Eye (tissue), 1 donor: ENCODE data around the gene OR8D2.

Experiments used
- DNase-seq: peaks from one replicate; pipeline ENCODE4 v3.0.0-alpha.2; 2015

The OR8D2 gene, protein sequence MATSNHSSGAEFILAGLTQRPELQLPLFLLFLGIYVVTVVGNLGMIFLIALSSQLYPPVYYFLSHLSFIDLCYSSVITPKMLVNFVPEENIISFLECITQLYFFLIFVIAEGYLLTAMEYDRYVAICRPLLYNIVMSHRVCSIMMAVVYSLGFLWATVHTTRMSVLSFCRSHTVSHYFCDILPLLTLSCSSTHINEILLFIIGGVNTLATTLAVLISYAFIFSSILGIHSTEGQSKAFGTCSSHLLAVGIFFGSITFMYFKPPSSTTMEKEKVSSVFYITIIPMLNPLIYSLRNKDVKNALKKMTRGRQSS

DNA sequence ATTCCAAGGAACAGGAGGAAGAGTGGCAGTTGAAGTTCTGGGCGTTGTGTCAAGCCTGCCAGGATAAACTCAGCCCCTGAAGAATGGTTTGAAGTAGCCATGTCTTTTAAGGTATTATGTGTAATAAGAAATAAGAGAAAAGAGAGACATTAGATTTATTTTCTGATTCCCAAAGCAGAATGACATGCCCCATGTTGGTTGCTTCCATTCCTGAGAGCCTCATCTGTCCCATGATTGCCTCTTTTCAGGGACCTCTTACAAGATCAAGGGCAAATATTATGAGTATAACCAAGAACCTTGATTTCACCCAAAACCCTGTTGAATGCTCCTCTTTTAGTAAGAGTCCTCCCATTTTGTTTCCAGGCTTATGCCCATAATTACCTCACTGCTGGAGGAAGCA is at the start of gene OR8D2:
TSS of gene OR8D2 (minus strand) at position 101 of the 400 bp plus-strand sequence. CDS start at position 101, 0 bp downstream.
- DNase-seq = no peak

DNA sequence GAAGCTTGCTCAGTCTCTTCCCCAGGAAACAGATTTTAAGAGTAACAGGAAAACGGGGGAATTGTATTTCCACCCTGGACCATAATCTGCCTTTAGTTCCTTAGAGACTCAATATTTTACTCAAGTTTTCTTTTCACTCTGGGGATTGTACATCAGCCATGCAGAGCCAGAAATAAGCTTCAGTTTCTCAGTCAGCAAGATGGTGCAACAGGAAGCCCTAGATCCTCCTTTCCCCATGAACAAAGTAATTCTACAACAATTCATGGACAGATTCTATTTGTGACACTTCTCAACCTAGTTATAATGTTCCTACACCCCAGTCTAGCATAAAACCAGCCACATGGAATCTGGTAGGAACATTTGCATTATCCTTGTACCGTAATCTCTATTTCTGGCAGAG is 39.6 kb upstream of the OR8D2 start:
- DNase-seq = no peak

DNA sequence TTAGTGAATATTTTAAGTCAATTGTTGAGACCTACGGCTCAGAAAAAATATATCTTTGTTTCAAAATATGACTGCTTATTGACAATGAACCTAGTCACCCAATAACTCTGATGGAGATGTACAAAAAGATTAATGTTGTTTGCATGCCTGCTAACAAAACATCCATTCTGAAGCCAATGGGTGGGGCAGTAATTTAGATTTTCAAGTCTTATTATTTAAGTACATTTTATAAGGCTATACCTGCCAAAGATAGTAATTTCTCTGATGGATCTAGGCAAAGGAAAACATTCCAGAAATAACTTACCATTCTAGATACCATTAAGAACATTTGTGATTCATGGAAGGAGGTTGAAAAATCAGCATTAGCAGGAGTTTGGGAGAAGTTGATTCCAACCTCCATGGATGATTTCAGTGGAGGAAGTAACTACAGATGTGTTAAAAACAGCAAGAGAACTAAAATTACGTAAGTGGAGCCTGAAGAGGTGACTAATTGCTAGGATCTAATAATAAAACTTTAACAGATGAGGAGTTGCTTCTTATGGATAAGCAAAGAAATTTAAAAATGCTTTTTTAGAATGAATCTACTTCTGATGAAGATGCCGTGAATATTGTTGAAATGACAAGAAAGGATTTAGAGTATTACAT is 26.4 kb upstream of the OR8D2 start:
- DNase-seq = no peak

DNA sequence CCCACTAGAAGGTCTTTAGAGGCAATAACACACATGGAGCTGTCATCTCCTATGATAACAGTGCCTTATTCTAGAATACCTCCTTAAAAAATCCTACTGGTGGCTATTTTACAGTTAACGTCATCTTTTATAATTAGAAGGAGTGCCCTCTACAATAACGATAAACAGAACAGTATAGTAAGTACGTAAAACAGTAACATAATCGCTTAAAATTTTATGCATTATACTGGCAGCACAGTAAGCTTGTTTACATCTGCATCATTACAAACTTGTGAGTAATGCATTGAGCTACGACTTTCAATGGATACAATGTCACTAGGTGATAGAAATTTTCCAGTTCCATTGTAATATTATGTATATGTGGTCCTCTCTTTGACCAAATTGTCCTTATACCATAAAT is 24.3 kb upstream of the OR8D2 start:
- no peak for DNase-seq

DNA sequence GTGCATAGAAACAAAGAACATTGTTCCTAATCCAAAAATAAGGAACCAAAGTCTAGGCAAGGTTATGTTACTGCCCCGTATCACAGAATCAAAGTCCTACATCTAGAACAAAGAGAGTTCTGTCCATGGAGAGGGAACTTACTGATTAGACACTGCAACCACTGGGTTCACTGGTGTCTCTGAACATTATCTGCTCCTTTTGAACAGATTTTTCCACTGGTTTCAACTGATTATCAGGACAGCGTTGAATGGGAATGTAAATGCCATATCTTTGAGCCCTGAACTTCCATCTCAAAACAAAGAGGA is 20.1 kb upstream of the OR8D2 start:
- DNase-seq = no peak

DNA sequence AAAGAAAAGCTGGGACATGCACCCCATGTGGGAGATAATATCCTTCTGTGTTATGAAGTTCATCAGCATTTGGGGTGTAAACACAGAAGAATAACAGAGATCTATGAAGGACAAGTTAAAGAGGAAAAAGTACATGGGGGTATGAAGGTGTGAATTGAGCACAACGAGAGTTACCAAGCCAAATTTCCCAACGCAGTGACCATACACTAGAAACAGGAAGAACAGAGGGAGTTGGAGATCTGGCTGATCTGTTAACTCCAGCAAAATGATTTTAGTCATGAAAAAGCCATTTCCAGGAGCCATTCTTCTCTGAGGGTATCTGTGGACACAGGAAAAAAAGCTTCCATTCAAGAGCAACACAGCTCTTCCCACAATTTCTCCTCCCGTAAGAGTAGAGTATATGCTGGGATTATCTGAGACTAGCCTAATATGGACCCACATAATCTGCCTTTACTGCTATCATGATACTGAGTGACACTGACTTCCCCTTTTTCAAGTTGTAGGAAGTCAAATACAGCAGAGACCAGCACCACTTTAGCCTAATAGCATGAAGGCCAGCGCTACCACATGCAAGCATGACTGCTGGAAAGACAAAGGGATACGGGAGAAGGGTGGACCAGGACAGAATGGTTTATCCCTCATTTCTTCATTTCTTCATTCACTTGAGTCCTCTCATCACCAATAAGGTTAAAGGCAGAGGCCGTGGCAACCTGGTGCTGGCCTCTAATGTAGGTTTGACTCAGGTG is 19.6 kb upstream of the OR8D2 start:
- DNase-seq = no peak

DNA sequence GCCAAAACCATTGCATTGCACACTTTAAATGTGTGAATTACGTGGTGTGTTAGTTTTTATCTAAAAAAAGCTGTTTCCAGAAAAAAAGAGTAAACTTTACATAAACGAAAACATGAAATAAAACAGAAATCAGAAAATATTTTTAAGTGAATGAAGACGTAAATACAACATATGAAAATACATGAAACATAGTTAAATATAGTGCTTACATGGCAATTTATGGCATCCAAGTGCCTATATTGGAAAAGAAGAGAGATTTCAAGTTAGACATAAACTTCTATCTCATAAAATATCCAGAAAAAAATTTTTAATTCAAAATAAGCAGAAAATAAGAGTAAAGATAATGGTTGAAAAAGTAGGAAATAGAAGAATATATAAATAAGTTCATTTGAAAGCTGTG is 11.9 kb upstream of the OR8D2 start:
- no peak for DNase-seq

DNA sequence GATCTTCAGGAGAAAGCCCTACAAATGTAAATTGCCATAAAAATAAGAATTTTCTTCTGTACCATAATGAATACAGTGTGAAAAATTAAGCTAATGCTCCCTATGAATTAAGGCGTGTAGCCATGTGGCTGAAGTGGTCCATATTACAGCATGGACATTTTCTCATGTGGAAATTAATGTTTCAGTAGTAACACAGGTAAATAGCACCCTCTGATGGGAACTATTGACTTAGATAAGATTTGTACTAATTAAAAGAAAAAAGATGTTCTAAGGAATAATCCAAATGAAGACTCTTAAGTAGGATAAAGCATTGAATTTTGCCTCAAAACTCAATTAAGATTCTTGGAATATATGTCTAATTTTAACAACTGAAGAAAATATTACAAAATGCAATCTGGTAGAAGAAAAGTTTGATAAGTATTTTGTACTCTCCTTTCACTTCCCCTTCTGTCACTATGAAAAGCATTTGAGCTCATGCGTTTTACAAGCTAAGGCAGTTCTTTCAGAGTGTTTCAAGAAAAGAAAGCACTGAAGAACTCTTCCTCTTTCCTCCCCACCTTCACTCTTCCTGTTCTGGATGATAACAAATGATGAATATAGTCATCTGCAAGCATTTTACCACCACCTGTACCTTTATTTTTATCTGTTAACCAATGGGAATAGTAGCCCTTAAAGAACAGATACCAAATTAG is 9.9 kb upstream of the OR8D2 start:
- DNase-seq = peak; percentile 9

DNA sequence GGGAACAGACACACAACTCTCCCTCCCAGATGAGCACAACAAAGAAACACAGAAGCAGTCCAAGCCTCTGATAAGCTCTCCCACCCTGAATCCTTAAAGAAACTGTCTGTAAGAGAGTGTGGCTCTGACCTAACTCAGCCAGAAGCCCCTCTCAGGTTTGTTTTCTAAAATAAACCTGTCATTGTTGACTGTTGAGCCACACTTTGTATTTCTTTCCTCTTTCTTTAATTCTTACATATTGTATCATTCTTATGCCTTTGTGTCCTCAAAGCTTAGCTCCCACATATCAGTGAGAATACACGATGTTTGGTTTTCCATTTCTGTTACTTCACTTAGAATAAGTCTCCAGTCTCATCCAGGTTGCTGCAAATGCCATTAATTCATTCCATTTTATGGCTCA is 7.8 kb upstream of the OR8D2 start:
- DNase-seq = no peak

DNA sequence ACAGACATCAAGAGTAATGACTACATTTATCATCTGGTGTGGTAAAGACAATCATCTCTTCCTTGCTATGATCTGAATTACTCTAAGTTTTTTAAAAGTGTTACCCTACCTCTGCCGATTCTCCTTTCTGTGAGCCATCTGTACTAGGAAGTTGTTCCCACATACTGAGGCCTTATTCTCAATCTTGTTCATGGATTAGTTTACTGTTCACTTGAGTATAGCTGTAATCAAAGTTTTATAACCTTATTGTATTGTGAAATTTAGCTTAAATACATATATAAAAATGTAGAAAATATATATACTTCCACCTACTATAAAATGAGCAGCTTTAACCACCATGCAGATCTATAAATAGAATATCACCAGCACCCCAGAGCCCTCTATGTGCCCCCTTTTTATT is 2.4 kb upstream of the OR8D2 start:
- no peak for DNase-seq

DNA sequence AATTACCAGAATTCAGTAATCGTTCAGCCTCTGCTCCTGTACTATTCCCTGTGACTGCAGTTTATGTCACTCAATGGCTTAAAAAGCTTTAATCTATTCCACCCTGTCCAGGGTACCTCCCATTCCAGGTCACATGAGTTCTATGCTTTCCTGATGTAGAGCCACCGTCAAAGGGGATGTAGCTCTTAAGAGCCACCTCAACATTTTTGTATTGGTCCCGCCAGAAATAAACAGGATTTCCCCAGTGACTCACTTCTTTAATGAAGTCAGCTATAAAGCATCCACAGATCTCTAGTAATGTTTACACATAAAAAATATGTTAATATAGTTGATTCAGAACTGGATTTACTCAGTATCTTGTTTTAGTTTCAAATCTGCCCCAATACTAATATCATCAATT is 4.9 kb downstream of the OR8D2 start:
- DNase-seq = no peak

DNA sequence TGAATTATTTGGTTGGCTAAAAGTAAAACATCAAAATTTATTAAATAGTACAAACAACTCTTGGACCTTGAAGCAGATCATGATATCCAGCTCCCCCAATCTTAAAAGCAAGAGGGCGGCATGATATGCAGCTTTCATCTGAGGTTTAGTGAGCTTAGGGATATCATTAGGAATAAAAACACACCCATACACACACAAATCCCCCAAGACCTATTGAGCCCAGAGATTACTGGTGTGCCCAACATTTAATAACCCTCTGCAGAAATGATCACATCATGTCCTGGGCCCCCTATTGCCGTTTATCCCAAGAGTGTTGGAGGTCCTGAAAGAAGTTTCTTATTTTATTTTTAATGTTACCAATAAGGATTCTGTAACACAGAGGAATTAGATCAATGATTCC is 6.1 kb downstream of the OR8D2 start, which contains the start of gene OR8D1:
TSS of gene OR8D1 (minus strand) at position 101 of the 400 bp plus-strand sequence. CDS start 3,183 bp downstream, outside the sequence.
- DNase-seq = no peak

DNA sequence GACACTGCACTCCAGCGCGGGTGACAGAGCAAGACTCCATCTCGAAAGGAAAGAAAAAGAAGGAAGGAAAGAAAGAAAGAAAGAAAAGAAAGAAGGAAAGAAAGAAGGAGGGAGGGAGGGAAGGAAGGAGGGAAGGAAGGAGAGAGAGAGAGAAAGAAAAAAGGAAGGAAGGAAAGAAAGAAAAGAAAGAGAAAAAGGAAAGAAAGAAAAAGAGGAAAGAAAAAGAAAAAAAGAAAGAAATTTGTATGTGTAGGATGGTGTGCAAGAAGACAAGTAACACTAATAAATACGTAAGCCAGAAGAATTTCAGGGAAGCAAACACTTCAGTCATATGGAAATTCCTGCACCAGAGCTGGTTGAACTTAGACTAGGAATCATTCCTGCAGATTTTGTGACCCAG is 6.9 kb downstream of the OR8D2 start:
- DNase-seq = no peak

DNA sequence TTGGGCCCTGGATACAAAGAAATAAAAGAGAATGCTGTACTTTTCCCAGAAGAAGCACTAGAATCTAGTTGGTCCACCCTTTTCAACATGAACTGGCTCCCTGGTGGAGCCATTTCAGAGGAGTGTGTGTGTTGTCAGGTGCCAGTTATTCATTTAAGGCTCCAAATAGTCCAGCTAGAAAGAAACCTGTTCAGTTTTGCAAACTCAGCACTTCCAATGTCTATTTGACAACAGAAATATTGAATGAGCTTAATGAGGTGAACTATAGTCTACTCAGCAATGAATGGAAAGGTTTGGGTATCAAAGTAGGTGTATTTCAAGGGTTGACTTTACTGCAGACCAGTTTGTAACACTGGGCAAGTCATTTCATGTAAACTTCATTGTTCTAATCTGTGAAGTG is 8.3 kb downstream of the OR8D2 start:
- DNase-seq = no peak

DNA sequence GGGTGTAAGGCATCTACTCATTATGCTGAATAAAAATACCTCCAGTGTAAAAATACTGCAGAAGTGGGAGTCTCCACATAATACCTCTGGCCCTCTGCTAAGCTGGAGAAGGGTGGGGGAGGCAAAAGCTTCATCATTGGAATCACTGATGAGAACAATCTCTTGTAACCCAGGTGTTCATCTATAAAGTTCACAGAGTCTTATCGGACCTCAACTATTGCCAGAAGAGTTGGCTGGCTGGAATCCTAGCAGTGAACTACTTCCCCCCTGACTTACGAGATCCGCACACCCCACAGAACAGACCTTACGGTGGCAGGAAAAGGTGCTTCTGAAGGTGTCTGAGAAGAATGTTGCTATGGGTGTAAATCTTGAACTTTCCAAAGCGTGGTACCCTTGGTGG is 8.7 kb downstream of the OR8D2 start:
- no peak for DNase-seq

DNA sequence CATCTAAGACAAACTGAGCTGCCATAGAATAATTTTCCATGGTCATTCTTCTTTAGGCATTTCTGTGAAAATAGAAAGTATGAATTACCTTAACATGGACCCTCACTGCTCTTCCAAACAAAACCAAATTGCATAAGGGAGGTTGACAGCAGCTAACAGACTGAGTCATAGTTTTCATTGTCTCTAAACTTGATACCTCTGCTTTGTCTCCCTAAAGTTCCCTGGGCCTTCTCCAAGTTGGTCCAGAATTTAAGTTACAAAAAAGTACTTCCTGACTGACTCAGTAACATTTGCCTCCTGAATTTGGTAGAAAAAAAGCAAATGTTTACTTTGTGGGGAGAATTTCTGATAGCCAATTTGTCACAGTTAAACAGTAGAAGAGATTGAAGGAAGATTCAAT is 9.3 kb downstream of the OR8D2 start:
- DNase-seq = no peak

DNA sequence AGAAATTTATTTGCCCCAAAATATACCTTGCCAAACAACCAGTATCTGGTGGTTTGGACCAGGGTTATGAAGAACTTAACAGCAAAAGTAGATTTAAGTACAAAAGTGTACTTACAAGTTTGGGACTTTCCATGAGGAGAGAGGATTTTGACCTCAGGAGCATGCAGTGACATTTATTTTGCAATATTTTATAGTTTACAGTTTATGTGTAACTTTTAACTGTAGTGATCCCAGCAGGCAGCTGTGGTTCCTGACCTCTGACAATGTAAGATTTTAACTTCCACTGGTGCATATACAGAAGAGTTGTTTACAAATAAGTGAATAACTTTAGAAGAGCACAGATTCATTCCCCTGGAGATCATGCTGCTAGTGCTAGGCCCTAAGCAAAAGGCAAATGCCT is 12.9 kb downstream of the OR8D2 start:
- no peak for DNase-seq

DNA sequence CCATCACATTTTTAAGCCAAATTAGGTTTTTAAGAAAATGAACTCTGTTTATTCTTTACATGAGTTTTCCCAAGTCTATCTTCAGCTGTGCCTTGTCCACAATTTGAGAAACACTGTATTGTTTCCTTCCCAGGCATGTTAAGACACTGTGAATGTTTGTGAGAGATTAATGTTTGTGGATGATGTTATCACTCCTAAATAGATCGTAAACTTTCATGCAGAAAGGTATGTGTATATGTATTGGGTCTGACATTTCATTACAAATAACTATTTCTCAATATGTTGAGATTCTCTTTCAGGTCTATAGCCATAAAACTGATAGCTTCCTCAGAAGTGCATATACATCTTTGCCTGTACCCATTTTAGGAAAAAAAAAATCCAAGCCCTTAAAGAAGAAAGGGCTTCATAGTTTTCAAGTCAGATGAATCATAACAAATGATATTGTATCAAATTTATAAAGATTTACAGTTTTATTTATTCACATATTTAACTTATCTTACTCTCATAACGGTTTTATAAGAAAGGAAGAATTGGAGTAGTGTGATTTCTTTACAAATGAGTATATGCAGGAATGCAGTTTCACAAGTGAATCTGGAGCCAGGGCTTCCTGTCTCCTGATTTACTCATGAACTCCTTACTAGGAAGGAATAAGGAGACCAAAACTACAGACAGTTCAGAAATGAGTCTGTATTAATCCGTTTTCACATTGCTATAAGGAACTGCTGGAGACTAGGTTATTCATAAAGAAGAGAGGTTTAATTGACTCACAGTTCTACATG is 17.5 kb downstream of the OR8D2 start:
- DNase-seq = no peak

DNA sequence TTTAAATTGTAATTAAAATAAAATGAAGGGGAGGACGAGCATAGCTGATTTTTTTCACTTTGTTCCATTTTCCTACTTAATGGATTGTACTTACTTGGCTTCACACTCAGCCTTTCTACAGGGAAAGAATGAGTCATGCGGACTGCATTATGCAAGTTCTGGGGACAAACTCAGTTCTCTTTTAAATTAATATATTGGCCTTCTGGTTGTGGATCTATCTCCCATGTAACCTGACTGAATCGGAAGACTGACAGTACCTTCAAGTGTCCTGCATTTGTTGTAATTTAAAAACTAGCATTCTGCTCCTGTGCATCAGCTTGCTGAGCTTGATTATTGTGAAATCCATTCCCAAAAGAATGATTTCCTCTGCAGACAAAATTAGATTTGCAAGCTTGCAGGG is 18.4 kb downstream of the OR8D2 start:
- DNase-seq = peak; percentile 1

DNA sequence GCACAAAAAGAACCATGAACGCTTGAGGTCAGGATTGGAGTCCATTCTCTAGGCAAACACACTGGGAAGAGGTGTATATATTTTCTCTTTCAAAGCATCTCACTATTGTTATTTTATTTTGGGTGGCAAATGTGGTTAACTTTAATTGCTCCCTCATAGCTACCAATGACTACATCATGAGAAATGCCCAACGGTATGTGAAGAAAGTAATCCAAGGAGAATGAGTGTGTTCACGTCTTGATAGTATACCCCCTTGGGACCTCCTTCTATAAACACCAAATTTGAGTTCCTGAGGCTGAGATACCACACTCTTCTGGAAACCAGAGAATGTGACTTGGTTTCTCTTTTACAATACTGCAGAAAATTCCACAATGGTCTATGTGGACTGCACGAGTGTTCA is 22.1 kb downstream of the OR8D2 start:
- DNase-seq = no peak

DNA sequence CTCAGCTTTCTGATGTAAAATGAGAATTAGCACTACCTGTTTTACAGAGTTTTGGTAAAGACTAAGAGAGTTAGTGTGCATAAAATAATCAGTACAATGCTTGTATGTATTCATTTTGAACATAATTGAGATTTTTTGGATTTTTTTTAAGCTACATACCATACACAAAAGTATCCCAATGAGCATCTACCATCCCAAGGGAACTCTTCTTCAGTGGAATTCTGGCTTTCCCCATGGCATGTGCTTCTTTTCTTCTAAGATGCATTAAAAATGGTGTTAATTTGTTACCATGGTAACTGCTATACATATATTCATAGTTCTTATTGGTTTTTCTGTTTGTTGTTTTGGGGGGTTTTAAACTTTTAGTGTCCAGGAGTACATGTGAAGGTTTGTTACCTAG is 24.0 kb downstream of the OR8D2 start:
- no peak for DNase-seq

DNA sequence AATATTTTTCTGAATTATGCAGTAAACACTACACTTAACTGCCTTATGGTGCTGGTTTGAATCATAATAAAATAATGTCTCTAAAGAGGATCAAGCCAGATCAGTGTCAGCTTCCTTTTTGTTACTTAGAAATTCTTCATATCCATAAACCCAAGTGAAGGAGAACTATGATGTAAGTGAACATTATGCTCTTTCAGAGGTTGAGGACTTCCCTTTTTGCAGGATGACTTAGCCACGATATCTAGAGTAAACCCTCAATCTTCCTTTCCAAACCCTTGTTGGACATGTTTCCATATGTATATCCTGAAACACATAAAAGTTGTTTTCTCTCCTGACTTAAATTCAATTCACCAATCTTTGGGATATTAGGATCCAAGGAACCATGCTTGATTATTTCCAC is 25.3 kb downstream of the OR8D2 start:
- DNase-seq = no peak
